ENCODE measurements around the gene MAP7.
"Not testable (repeated sequence)": the region's sequence is repeated elsewhere in the genome, so short reads cannot be mapped to it uniquely, and the experiment has no call there.

MAP7 gene

DNA sequence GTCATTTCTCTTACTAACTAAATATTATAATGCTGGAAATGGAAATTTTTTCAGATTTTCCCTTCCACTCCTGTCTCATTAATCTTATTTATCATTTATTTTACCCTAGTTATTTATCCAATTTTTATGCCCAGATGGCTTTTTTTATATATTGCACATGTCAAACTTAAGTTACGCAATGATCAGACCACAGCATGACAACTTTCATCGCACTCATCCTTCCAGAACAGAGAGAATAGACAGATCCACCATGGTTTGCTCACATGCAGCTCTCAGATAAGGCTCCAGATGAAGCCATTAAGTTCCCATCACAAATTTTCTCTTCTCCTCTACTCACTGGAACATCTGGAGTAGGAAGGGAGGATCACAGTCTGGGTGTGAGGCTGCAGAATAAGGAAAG lies 48.7 kb downstream of the MAP7 start:
- no peak for DNase-seq

GRCh38 chr6:136501096-136501495 lies 49.1 kb downstream of the MAP7 start:
- no peak for DNase-seq

- DNase-seq = no peak
These were observed 49.8 kb downstream of the MAP7 start for GRCh38 chr6:136500414-136500813.

DNA sequence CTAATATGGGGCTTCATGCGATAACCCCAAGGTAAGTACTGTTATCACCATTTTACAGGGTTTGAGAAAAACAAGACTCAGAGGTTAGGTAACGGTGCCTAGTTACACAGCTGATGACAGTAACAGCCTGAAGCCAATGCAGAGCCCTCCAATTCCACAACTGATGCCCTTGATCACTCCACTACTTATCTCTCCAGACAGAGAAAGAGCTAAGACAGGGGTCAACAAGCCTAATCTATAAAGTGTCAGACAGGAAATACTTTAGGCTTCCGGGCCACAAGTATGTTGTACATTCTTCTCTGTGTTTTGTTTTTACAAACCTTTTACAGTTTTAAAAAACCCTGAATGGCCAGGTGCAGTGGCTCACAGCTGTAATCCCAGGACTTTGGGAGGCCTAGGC lies 50.9 kb downstream of the MAP7 start:
- no peak for DNase-seq

- not testable (repeated sequence) for DNase-seq
These were observed 53.8 kb downstream of the MAP7 start for GRCh38 chr6:136496449-136496848.

GRCh38 chr6:136494710-136495109 lies 55.5 kb downstream of the MAP7 start:
- DNase-seq = no peak

GRCh38 chr6:136494059-136494458 lies 56.2 kb downstream of the MAP7 start:
- DNase-seq = no peak

- no peak for DNase-seq
These were observed 57.8 kb downstream of the MAP7 start for GRCh38 chr6:136492409-136492808.

GRCh38 chr6:136491754-136492153 lies 58.5 kb downstream of the MAP7 start:
- DNase-seq = no peak

DNA sequence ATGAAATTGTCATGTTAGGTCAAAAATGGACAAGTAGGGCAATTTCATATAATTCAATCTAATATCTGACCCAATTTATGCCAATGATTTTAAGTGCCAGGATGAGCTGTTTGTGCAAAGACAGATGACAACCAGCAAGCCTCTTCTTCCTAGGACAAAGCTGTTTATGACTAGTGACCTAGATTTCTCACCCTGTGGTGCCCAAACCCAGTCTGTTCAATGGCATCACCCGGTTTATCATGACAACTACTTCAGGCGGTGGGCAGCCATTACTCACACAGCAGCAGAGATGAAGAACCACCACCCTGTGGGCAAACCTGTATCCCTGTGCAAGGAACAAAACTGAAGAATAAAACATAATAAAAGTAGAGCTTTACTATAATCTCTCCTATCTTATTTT lies 59.0 kb downstream of the MAP7 start:
- no peak for DNase-seq

DNA sequence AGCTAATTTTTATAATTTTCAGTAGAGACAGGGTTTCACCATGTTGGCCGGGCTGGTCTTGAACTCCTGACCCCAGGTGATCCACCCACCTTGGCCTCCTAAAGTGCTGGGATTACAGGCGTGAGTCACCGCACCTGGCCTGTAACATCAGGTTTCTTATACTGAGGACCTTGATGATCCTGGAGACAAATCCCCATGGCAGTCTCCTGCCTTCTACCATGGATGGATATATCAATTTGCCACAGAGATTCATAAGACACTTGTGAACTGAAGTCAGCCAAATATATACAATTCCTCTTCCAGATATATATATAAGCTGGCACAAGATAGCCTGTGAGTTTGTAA lies 60.6 kb downstream of the MAP7 start:
- DNase-seq = not testable (repeated sequence)

GRCh38 chr6:136487759-136488425 lies 62.3 kb downstream of the MAP7 start:
- DNase-seq = no peak

GRCh38 chr6:136486357-136486756 lies 63.9 kb downstream of the MAP7 start:
- DNase-seq = no peak

- DNase-seq = no peak
These were observed 66.3 kb downstream of the MAP7 start for GRCh38 chr6:136483906-136484305.

- not testable (repeated sequence) for DNase-seq
These were observed 67.2 kb downstream of the MAP7 start for GRCh38 chr6:136483005-136483404.

DNA sequence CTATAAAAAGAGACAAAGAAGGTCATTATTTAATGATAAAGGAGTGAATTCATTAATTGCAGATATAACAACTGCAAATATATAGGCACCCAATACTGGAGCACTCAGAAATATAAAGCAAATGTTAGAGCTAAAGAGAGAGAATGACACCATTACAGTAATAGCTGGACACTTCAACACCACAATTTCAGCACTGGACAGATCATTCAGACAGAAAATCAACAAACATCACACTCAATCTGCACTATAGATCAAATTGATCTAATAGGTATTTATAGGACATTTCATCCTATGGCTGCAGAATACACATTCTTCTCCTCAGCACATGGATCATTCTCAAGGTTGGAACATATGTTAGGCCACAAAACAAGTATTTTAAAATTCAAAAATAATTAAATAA lies 72.7 kb downstream of the MAP7 start:
- DNase-seq = no peak

- DNase-seq = no peak
These were observed 74.5 kb downstream of the MAP7 start for GRCh38 chr6:136475686-136476085.

DNA sequence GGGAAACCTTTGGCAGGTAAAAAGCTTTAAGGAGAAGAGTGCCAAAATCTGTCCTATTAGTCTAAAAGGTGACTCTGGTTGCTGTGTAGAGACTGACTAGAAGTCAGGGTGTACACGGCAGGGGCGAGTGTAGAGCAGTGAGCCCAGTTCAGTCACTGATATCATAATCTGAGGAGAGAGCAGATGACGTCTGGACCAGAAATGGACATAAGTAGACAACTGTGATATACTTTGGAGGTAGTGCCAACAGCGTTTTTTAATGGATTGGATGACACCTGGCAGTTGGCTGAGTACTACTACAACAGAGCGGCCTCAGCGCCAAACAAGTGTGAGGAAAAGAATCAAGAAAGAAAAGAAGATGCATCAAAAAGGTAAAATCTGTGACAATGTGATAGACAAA lies 76.0 kb downstream of the MAP7 start:
- no peak for DNase-seq

- no peak for DNase-seq
These were observed 78.3 kb downstream of the MAP7 start for GRCh38 chr6:136471922-136472321.

GRCh38 chr6:136471372-136471771 lies 78.8 kb downstream of the MAP7 start:
- no peak for DNase-seq

DNA sequence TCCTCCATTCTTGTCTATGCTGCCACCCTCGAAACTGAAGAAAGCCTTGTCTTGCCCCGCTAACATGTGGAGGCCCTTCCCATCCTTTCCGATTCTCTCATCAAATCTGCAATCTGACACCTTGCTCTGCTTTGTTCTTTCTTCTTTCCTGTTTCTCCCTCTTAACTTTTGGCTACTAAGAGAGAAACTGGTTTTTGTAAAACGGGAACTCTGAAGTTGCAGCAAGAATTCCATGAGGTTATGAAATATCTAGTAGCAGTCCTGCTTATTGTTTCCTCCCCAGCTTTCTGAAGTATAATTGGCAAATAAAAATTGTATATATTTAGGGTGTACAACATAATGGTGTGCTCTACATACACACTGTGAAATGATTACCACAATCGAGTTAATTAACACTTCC lies 80.2 kb downstream of the MAP7 start:
- no peak for DNase-seq

- no peak for DNase-seq
These were observed 81.1 kb downstream of the MAP7 start for GRCh38 chr6:136469154-136469553.

DNA sequence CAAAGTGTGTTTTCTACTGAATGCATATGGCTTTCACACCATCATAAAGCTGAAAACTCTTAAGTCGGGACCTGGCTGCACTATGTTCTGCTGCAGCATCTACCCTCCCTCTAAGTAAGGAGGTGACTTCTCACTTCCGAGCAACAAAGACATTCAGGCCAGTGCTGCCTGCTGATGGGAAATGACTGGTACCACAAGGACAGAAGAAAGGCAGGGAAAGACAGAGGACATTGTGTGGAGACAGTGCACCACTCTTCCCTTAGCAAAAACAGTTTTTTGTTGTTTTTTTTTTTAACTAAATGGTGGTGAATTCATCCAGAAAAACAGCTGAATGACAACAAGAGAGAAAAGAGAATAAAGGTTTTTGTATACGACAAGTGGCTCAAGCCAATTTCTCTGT lies 81.5 kb downstream of the MAP7 start:
- DNase-seq = no peak

DNA sequence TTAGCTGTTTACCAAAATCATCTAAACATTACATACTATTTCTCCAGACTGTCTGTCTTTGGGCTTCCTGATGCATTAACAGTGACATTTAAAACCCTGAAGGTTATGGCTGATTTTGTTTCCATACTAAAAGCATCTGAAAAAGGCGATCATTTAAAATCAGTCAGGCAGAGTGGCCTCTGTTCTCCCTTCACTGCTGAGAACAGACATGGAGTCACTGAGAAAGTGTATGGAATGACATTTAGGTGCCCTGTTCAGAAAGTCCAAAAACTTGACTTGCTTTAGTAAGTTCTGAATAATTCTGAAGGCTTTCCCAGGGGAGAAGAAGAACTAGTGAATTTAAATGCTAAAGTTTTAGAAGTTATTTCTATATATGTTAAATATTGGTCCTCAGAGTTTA lies 83.0 kb downstream of the MAP7 start:
- no peak for DNase-seq

DNA sequence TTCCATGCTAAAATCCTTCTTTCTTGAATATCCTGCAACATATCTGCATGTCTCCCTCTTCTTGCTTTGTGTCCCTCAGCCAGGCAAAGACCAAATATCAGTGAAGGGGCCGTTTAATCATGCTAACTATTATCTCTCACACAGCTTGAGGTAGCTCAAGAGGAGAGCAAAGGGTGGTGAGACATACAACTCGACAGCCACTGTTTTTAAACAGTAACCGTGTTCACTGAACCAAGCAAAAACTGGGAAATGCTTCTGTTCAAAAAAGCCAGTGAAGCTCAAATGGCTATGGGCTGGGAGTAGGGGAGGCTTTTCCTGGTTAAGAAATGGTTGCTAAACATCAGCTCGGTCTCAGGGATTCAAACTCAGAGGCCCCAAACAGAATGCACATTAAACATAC lies 83.4 kb downstream of the MAP7 start:
- DNase-seq = no peak
